Effector memory CD8-positive, alpha-beta T cell (primary cell): ENCODE results near the gene EPN3.

Experiments
- ATAC-seq: fragments of 150-1000 bp; cut with Tn5 transposase; replicated peaks from 2 replicates; pipeline ENCODE4 v1.10.0; 2021; ENCODE audit warnings: mild to moderate bottlenecking, moderate library complexity
- DNase-seq, 3 experiments: peaks; one replicate each; pipeline ENCODE4 v3.0.0; 2021
- H3K27ac Mint-ChIP-seq, 2 donors: one replicate each; pipeline ENCODE4 v1.8.0; 2022; ENCODE audit warnings: mild to moderate bottlenecking in 2 of 2, mixed read lengths in 2 of 2, moderate library complexity in 2 of 2
- H3K27me3 Mint-ChIP-seq, 2 donors: one replicate each; pipeline ENCODE4 v1.8.0; 2022; ENCODE audit warnings: mixed read lengths in 2 of 2
- H3K36me3 Mint-ChIP-seq: one replicate; pipeline ENCODE4 v1.8.0; 2022; ENCODE audit warnings: mild to moderate bottlenecking, moderate library complexity, mixed read lengths; ENCODE audit not compliant: insufficient read depth
- H3K4me1 Mint-ChIP-seq, 2 donors: one replicate each; pipeline ENCODE4 v1.8.0; 2022; ENCODE audit warnings: low read depth in 2 of 2, mixed read lengths in 2 of 2
- H3K4me3 Mint-ChIP-seq, 2 donors: one replicate each; pipeline ENCODE4 v1.8.0; 2022; ENCODE audit warnings: mild to moderate bottlenecking in 2 of 2, mixed read lengths in 2 of 2, moderate library complexity in 2 of 2
- H3K9me3 Mint-ChIP-seq, 2 donors: one replicate each; pipeline ENCODE4 v1.8.0; 2022; ENCODE audit warnings: mixed read lengths in 2 of 2

EPN3 gene

GRCh38 chr17:50577451-50577954 is 45.0 kb downstream of the EPN3 start:
- H3K27ac Mint-ChIP-seq: no peak overlapping the region
- peaks cover 0 to 2% of the 10 kb centered on the region in 2 donors for H3K4me1 Mint-ChIP-seq
- no peak overlapping the region for H3K4me3 Mint-ChIP-seq
- DNase-seq (no peak), ATAC-seq (no peak)
- peaks cover 31 to 77% of the 10 kb centered on the region in 2 donors for H3K27me3 Mint-ChIP-seq
- H3K36me3 Mint-ChIP-seq: peaks cover 5% of the 10 kb centered on the region
- no peaks in the 10 kb centered on the region for H3K9me3 Mint-ChIP-seq

DNA sequence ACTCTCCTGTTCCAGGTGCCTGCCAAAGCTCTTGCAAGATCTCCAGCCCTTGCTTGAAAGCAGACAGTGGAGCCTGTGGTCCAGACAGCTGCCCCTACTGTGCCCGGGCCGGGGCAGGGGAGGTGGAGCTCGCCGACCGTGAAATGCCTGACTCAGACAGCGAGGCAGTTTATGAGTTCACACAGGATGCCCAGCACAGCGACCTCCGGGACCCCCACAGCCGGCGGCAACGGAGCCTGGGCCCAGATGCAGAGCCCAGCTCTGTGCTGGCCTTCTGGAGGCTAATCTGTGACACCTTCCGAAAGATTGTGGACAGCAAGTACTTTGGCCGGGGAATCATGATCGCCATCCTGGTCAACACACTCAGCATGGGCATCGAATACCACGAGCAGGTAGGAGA is 45.6 kb downstream of the EPN3 start:
- Mint-ChIP-seq H3K4me3 (no peak overlapping the region), H3K36me3 (peaks cover 5% of the 10 kb centered on the region), H3K4me1 (peaks cover 0 to 2% of the 10 kb centered on the region in 2 donors), H3K9me3 (no peaks in the 10 kb centered on the region), H3K27me3 (peaks cover 37 to 81% of the 10 kb centered on the region in 2 donors), H3K27ac (no peak overlapping the region)
- ATAC-seq: no peak
- DNase-seq: no peak

DNA sequence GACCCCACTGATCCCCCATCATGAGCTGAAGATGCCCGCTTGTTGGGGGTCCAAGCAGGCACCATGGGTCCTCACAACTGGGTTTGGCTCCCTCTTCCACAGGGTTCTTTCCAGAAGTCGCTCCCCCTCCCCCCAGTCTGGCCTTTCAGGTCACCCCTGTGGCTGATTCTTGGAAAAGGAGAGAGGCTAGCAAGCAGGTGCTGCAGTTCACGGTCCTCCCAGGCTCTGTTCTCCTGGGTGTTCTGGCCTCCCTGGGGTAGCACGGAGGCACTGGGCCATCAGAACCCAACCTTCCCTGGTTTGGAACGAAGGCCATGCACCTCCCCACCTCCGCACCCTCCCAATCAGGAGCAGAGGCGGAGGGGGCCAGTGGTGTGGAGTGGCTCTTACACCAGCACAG is 46.9 kb downstream of the EPN3 start:
- H3K4me3 Mint-ChIP-seq: no peak overlapping the region
- H3K36me3 Mint-ChIP-seq: peaks cover 5% of the 10 kb centered on the region
- no peak overlapping the region for H3K27ac Mint-ChIP-seq
- DNase-seq (no peak), ATAC-seq (no peak)
- H3K27me3 Mint-ChIP-seq: peaks cover 50 to 86% of the 10 kb centered on the region in 2 donors
- H3K9me3 Mint-ChIP-seq: no peaks in the 10 kb centered on the region
- peaks cover 0 to 2% of the 10 kb centered on the region in 2 donors for H3K4me1 Mint-ChIP-seq

GRCh38 chr17:50580646-50581045 is 48.1 kb downstream of the EPN3 start:
- no peak overlapping the region for H3K4me3 Mint-ChIP-seq
- H3K36me3 Mint-ChIP-seq: no peaks in the 10 kb centered on the region
- H3K4me1 Mint-ChIP-seq: peaks cover 0 to 2% of the 10 kb centered on the region in 2 donors
- H3K9me3 Mint-ChIP-seq: no peaks in the 10 kb centered on the region
- no peak overlapping the region for H3K27ac Mint-ChIP-seq
- DNase-seq (no peak), ATAC-seq (no peak)
- peaks cover 52 to 92% of the 10 kb centered on the region in 2 donors for H3K27me3 Mint-ChIP-seq

GRCh38 chr17:50581316-50581715 is 48.8 kb downstream of the EPN3 start:
- no peak overlapping the region for H3K27ac Mint-ChIP-seq
- H3K9me3 Mint-ChIP-seq: no peaks in the 10 kb centered on the region
- H3K36me3 Mint-ChIP-seq: no peaks in the 10 kb centered on the region
- no peak for DNase-seq
- no peak overlapping the region for H3K4me3 Mint-ChIP-seq
- peaks cover 52 to 94% of the 10 kb centered on the region in 2 donors for H3K27me3 Mint-ChIP-seq
- no peak for ATAC-seq
- peaks cover 0 to 2% of the 10 kb centered on the region in 2 donors for H3K4me1 Mint-ChIP-seq

DNA sequence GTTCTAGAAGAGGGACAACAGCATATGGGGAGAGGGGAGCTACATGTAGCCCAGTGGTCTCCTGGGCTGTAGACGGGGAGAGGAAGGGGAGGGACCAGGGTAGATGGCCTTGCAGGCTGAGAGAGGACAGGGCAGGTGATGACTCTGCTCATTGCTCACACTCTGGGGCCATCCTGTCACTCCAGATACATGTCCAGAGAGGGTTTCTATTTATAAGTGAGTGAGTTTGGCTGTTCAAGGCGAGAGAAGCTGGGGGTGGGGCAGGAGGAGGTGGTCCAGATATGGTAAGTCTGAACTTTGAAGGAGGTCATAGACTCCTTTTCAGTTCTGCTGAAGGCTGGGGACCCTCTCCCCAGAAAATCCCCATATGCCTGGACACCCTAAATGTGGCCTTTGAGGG is 50.2 kb downstream of the EPN3 start:
- Mint-ChIP-seq H3K36me3 (no peaks in the 10 kb centered on the region), H3K27ac (no peak overlapping the region), H3K27me3 (peaks cover 52 to 88% of the 10 kb centered on the region in 2 donors), H3K9me3 (no peaks in the 10 kb centered on the region), H3K4me1 (no peaks in the 10 kb centered on the region), H3K4me3 (no peak overlapping the region)
- DNase-seq (no peak), ATAC-seq (no peak)

DNA sequence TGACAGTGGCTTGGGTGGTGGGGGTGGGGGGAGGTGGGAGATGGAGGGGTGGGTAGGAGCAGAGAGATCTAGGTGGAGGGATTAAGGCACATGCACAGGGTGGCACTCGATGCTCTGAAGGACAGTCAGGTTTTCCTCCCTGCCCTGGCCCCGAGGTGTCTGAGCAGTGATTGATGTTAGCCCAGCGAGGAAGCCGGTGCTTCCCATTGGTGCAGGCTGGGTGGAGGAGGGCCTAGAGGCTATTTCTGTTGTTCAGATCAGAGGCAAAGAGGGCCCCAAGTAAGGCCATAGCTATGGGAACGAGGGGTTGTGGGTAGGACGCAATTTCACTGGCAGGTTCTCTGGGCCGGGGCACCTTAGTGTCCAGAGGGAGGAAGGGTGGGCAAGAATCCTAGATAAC is 51.1 kb downstream of the EPN3 start:
- no peaks in the 10 kb centered on the region for H3K36me3 Mint-ChIP-seq
- H3K4me3 Mint-ChIP-seq: no peak overlapping the region
- H3K4me1 Mint-ChIP-seq: no peaks in the 10 kb centered on the region
- ATAC-seq: no peak
- peak overlapping the region in 1 of 2 donors; percentile 1 for H3K27ac Mint-ChIP-seq
- H3K27me3 Mint-ChIP-seq: peaks cover 48 to 83% of the 10 kb centered on the region in 2 donors
- DNase-seq: no peak
- no peaks in the 10 kb centered on the region for H3K9me3 Mint-ChIP-seq

GRCh38 chr17:50584116-50584515 is 51.6 kb downstream of the EPN3 start:
- no peaks in the 10 kb centered on the region for H3K4me1 Mint-ChIP-seq
- DNase-seq (no peak), ATAC-seq (no peak)
- no peaks in the 10 kb centered on the region for H3K36me3 Mint-ChIP-seq
- H3K27me3 Mint-ChIP-seq: peaks cover 44 to 83% of the 10 kb centered on the region in 2 donors
- H3K9me3 Mint-ChIP-seq: no peaks in the 10 kb centered on the region
- H3K4me3 Mint-ChIP-seq: no peak overlapping the region
- H3K27ac Mint-ChIP-seq: peak overlapping the region in 1 of 2 donors; percentile 1

DNA sequence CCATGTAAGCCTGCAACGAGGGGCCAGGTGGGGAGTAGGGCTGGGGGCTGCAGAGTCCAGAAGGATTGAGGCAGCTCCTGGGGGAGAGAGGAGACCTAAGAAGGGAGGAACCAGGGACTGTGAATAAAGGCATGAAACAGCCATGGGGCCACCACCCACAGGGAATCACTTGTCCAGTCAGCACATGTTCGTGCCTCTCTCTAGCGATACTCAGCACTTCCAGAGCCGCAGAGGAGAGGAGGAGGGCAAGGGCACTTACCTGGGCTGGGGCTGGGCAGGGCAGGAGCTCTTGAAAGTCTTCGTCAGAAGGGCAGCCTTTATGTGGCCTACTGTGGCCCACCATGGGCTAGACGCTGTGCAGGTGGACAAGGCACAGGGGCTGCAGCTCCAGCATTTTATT is 52.2 kb downstream of the EPN3 start:
- H3K27ac Mint-ChIP-seq: no peak overlapping the region
- no peaks in the 10 kb centered on the region for H3K4me1 Mint-ChIP-seq
- H3K27me3 Mint-ChIP-seq: peaks cover 43 to 84% of the 10 kb centered on the region in 2 donors
- no peaks in the 10 kb centered on the region for H3K9me3 Mint-ChIP-seq
- DNase-seq (no peak), ATAC-seq (no peak)
- no peaks in the 10 kb centered on the region for H3K36me3 Mint-ChIP-seq
- H3K4me3 Mint-ChIP-seq: no peak overlapping the region

DNA sequence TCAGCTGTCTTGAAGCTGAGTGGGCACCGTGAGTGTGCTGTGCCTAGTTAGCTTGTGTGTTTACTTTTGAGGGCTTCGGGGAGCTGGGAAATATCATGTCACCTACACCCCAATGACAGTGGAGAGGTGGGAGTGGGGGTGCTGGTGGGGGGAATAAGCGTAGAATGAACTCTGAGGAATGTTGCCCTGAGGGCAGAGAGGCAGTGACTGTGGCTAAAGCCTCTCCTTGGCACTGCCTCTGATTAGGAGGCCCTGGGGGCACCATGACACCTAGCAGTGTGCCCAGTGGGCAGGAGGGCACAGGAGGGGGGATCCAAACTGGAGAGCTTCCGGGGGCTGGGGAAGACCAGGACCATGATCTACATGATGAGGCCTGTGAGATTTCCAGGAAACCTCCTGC is 52.8 kb downstream of the EPN3 start:
- ATAC-seq: no peak
- no peak overlapping the region for H3K27ac Mint-ChIP-seq
- DNase-seq: no peak
- H3K27me3 Mint-ChIP-seq: peaks cover 42 to 81% of the 10 kb centered on the region in 2 donors
- no peak overlapping the region for H3K4me3 Mint-ChIP-seq
- H3K4me1 Mint-ChIP-seq: no peaks in the 10 kb centered on the region
- H3K9me3 Mint-ChIP-seq: no peaks in the 10 kb centered on the region
- H3K36me3 Mint-ChIP-seq: no peaks in the 10 kb centered on the region

- DNase-seq: no peak
- no peaks in the 10 kb centered on the region for H3K36me3 Mint-ChIP-seq
- no peak overlapping the region for H3K4me3 Mint-ChIP-seq
- H3K4me1 Mint-ChIP-seq: no peaks in the 10 kb centered on the region
- no peaks in the 10 kb centered on the region for H3K9me3 Mint-ChIP-seq
- H3K27ac Mint-ChIP-seq: no peak overlapping the region
- no peak for ATAC-seq
- H3K27me3 Mint-ChIP-seq: peaks cover 37 to 80% of the 10 kb centered on the region in 2 donors
These were observed 53.4 kb downstream of the EPN3 start for GRCh38 chr17:50585891-50586290.

GRCh38 chr17:50586421-50587247 is 54.1 kb downstream of the EPN3 start:
- Mint-ChIP-seq H3K4me3 (no peak overlapping the region), H3K9me3 (no peaks in the 10 kb centered on the region), H3K27me3 (peaks cover 30 to 78% of the 10 kb centered on the region in 2 donors), H3K36me3 (no peaks in the 10 kb centered on the region), H3K27ac (no peak overlapping the region), H3K4me1 (no peaks in the 10 kb centered on the region)
- DNase-seq (no peak), ATAC-seq (no peak)

DNA sequence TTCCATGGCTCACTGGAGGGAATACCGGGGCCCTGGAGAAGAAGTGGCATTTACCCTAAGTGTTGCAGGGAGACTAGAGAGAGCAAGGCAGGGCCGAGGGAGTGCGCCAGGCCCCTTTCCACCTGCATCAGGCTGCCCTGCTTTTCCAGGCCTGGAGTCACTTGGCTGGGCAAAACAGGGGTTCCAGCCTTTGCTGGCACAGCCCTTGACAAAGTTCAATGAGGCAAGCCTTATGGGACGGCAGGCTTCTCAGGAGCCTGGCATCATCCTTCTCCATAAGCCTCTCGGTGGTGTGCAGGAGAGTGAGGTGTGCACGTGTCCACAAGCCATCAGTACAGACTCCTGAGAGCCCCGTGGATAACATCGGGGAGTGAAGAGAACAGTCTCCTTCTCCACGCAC is 55.0 kb downstream of the EPN3 start:
- H3K4me1 Mint-ChIP-seq: no peaks in the 10 kb centered on the region
- no peaks in the 10 kb centered on the region for H3K36me3 Mint-ChIP-seq
- no peak overlapping the region for H3K4me3 Mint-ChIP-seq
- DNase-seq (no peak), ATAC-seq (no peak)
- H3K9me3 Mint-ChIP-seq: no peaks in the 10 kb centered on the region
- peaks cover 25 to 78% of the 10 kb centered on the region in 2 donors for H3K27me3 Mint-ChIP-seq
- H3K27ac Mint-ChIP-seq: no peak overlapping the region

GRCh38 chr17:50588391-50589049 is 56.0 kb downstream of the EPN3 start:
- peak overlapping the region in 1 of 2 donors; percentile 35 for H3K27ac Mint-ChIP-seq
- DNase-seq (no peak), ATAC-seq (no peak)
- no peaks in the 10 kb centered on the region for H3K9me3 Mint-ChIP-seq
- H3K27me3 Mint-ChIP-seq: peaks cover 15 to 77% of the 10 kb centered on the region in 2 donors
- H3K4me3 Mint-ChIP-seq: no peak overlapping the region
- no peaks in the 10 kb centered on the region for H3K4me1 Mint-ChIP-seq
- no peaks in the 10 kb centered on the region for H3K36me3 Mint-ChIP-seq
